ENCODE measurements around the gene SLC35F6. TPM values are rescaled to one million over a fixed set of nuclear protein-coding genes. Genes with fewer than 3 reads are reported as not detected.

The SLC35F6 gene
- total and polyA plus RNA-seq, 9 of the 15 experiments (the other 6 are each of a cell fraction or from before 2014, with no cell fraction given) = 11.9 to 47.3 (median 22.5) TPM

- peaks cover under 1% of the 10 kb centered on the region; the same call in 1 of the 3 replicates for H3K79me2 ChIP-seq (ENCODE audit: control insufficient read depth, insufficient read depth, low read length)
- H2AFZ ChIP-seq (ENCODE audit: low read depth, low read length) = peak overlapping the region; percentile 82
- H3K9me3 ChIP-seq (replicated peaks; ENCODE audit: control insufficient read depth, insufficient read depth, low read depth, low read length) = no peaks in the 10 kb centered on the region
- peak overlapping the region; percentile 79 for H3K4me2 ChIP-seq (ENCODE audit: insufficient read depth, low read length)
- peak overlapping the region in 1 of 2 experiments; percentile 85; a peak in 3 of 4 replicates for H3K9ac ChIP-seq (ENCODE audit: insufficient read depth in 1 of 2, low read depth in 2 of 2, low read length in 2 of 2)
- TF ChIP-seq FOXK1 (CRISPR knock-in tag; IDR thresholded peaks at IDR 0.05; ENCODE audit: borderline replicate concordance) (0 out of 2 replicates have a peak, but pooled peaks have one; percentile 40), ZNF232 (CRISPR knock-in tag; IDR thresholded peaks at IDR 0.05) (peak; percentile 59; the same call in 1 of the 2 replicates), ZBTB49 (CRISPR knock-in tag; IDR thresholded peaks at IDR 0.05; ENCODE audit: borderline replicate concordance) (0 out of 2 replicates have a peak, but pooled peaks have one; percentile 27), BACH1 (tag; IDR thresholded peaks at IDR 0.05) (0 out of 2 replicates have a peak, but pooled peaks have one; percentile 8), ETV6 (IDR thresholded peaks at IDR 0.05; ENCODE audit: borderline replicate concordance in 1 of 2, low read depth in 2 of 2, low read length in 1 of 2) (no peak), ETV6 (CRISPR knock-in tag; IDR thresholded peaks at IDR 0.05; ENCODE audit: borderline replicate concordance) (0 out of 2 replicates have a peak, but pooled peaks have one; percentile 43), ZNF324 (CRISPR knock-in tag; IDR thresholded peaks at IDR 0.05) (no peak), MECOM (CRISPR knock-in tag; IDR thresholded peaks at IDR 0.05) (no peak), TAF7 (tag; IDR thresholded peaks at IDR 0.05) (peak; percentile 47; the same call in 1 of the 2 replicates)
- TF ChIP-seq, protein P1, sequence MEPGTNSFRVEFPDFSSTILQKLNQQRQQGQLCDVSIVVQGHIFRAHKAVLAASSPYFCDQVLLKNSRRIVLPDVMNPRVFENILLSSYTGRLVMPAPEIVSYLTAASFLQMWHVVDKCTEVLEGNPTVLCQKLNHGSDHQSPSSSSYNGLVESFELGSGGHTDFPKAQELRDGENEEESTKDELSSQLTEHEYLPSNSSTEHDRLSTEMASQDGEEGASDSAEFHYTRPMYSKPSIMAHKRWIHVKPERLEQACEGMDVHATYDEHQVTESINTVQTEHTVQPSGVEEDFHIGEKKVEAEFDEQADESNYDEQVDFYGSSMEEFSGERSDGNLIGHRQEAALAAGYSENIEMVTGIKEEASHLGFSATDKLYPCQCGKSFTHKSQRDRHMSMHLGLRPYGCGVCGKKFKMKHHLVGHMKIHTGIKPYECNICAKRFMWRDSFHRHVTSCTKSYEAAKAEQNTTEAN (CRISPR knock-in tag; IDR thresholded peaks at IDR 0.05) = 0 out of 2 replicates have a peak, but pooled peaks have one; percentile 59
- TF ChIP-seq, protein P2, sequence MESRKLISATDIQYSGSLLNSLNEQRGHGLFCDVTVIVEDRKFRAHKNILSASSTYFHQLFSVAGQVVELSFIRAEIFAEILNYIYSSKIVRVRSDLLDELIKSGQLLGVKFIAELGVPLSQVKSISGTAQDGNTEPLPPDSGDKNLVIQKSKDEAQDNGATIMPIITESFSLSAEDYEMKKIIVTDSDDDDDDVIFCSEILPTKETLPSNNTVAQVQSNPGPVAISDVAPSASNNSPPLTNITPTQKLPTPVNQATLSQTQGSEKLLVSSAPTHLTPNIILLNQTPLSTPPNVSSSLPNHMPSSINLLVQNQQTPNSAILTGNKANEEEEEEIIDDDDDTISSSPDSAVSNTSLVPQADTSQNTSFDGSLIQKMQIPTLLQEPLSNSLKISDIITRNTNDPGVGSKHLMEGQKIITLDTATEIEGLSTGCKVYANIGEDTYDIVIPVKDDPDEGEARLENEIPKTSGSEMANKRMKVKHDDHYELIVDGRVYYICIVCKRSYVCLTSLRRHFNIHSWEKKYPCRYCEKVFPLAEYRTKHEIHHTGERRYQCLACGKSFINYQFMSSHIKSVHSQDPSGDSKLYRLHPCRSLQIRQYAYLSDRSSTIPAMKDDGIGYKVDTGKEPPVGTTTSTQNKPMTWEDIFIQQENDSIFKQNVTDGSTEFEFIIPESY (CRISPR knock-in tag; IDR thresholded peaks at IDR 0.05) = 0 out of 2 replicates have a peak, but pooled peaks have one; percentile 16
- no TSS peak for BruUV-seq (replicated peaks)
- no peak for DNase-seq (ENCODE audit: extremely low read depth in 1 of 4, low spot score in 3 of 4)
- no peaks in the 10 kb centered on the region for H4K20me1 ChIP-seq (replicated peaks; ENCODE audit: control insufficient read depth, insufficient read depth, low read length)
- FAIRE-seq = no peak
- in situ Hi-C loops (cut with MboI) (no loop called here), intact Hi-C loops (cut with micrococcal nuclease) (no loop called here)
- POLR2A ChIA-PET = no interaction called here
- no peaks in the 10 kb centered on the region; the same call in 2 of the 3 replicates for H3K36me3 ChIP-seq (ENCODE audit: control insufficient read depth, insufficient read depth, low read length)
- no peak for ATAC-seq
- 78% methylated on average over 7 of the region's 7 CpGs for WGBS (ENCODE audit: insufficient coverage, low coverage, missing lambda C conversion rate)
- H3K4me1 ChIP-seq (replicated peaks in 1 of 2; ENCODE audit: control insufficient read depth in 2 of 2, insufficient read depth in 2 of 2, low read length in 2 of 2) = peaks cover 8 to 35% of the 10 kb centered on the region in 2 experiments
- no peaks in the 10 kb centered on the region for H3K9me1 ChIP-seq (ENCODE audit: control insufficient read depth, insufficient read depth, low read length)
- peak overlapping the region; percentile 100 for H3K27ac ChIP-seq (ENCODE audit: extremely low read depth, low read depth, low read length)
- CTCF ChIA-PET (ENCODE audit: low intra/inter-chr PET ratio) = no interaction called here
- no peak overlapping the region for H3K4me3 ChIP-seq
- H3K27me3 ChIP-seq (ENCODE audit: control insufficient read depth in 2 of 2, insufficient read depth in 2 of 2, low read length in 2 of 2) = no peaks in the 10 kb centered on the region
Measured at GRCh38 chr2:26758790-26759321, 5.2 kb upstream of the SLC35F6 start.

Measured in K562 (cell line).